ENCODE data around the gene GZMB.
"Not testable (repeated sequence)": the region's sequence is repeated elsewhere in the genome, so short reads cannot be mapped to it uniquely, and the experiment has no call there.

GZMB gene

GRCh38 chr14:24605435-24606190, 28.4 kb downstream of the GZMB start:
- H3K4me2 ChIP-seq (ENCODE audit: low read length) = no peak overlapping the region
- no peaks in the 10 kb centered on the region for H3K9me3 ChIP-seq (ENCODE audit: control insufficient read depth, low read length)
- TF ChIP-seq CTCF (IDR thresholded peaks at IDR 0.05) = peak; percentile 33
- no peak overlapping the region for H3K4me3 ChIP-seq (ENCODE audit: low read depth, low read length)
- no peaks in the 10 kb centered on the region for H3K27me3 ChIP-seq (ENCODE audit: control insufficient read depth, insufficient read depth, low read length)
- H3K4me1 ChIP-seq = no peaks in the 10 kb centered on the region
- no peak overlapping the region for H2AFZ ChIP-seq
- H3K9ac ChIP-seq = no peak overlapping the region
- H3K27ac ChIP-seq = no peak overlapping the region
- H3K36me3 ChIP-seq (ENCODE audit: control insufficient read depth, insufficient read depth, low read length) = no peaks in the 10 kb centered on the region
- no peaks in the 10 kb centered on the region for H3K79me2 ChIP-seq

GRCh38 chr14:24597403-24597802, 36.6 kb downstream of the GZMB start:
- Histone ChIP-seq H3K9ac (no peak overlapping the region), H3K36me3 (ENCODE audit: control insufficient read depth, insufficient read depth, low read length) (no peaks in the 10 kb centered on the region), H2AFZ (no peak overlapping the region), H3K27ac (no peak overlapping the region), H3K4me3 (ENCODE audit: low read depth, low read length) (no peak overlapping the region), H3K27me3 (ENCODE audit: control insufficient read depth, insufficient read depth, low read length) (no peaks in the 10 kb centered on the region), H3K4me1 (no peaks in the 10 kb centered on the region), H3K9me3 (ENCODE audit: control insufficient read depth, low read length) (no peaks in the 10 kb centered on the region), H3K79me2 (no peaks in the 10 kb centered on the region), H3K4me2 (ENCODE audit: low read length) (no peak overlapping the region)
- TF ChIP-seq CTCF (IDR thresholded peaks at IDR 0.05) = no peak

- Histone ChIP-seq H3K4me2 (ENCODE audit: low read length) (no peak overlapping the region), H3K36me3 (ENCODE audit: control insufficient read depth, insufficient read depth, low read length) (no peaks in the 10 kb centered on the region), H3K79me2 (no peaks in the 10 kb centered on the region), H3K9ac (no peak overlapping the region), H3K9me3 (ENCODE audit: control insufficient read depth, low read length) (no peaks in the 10 kb centered on the region), H3K27ac (no peak overlapping the region), H3K4me3 (ENCODE audit: low read depth, low read length) (no peak overlapping the region), H2AFZ (no peak overlapping the region), H3K4me1 (no peaks in the 10 kb centered on the region), H3K27me3 (ENCODE audit: control insufficient read depth, insufficient read depth, low read length) (no peaks in the 10 kb centered on the region)
- no peak for TF ChIP-seq CTCF (IDR thresholded peaks at IDR 0.05)
These were observed 38.7 kb downstream of the GZMB start for GRCh38 chr14:24595073-24595808.

GRCh38 chr14:24591004-24591403, 43.0 kb downstream of the GZMB start:
- H3K79me2 ChIP-seq; H3K36me3 ChIP-seq (ENCODE audit: control insufficient read depth, insufficient read depth, low read length); H3K27me3 ChIP-seq (ENCODE audit: control insufficient read depth, insufficient read depth, low read length); H2AFZ ChIP-seq; H3K4me2 ChIP-seq (ENCODE audit: low read length); H3K27ac ChIP-seq; H3K9ac ChIP-seq; H3K9me3 ChIP-seq (ENCODE audit: control insufficient read depth, low read length); H3K4me3 ChIP-seq (ENCODE audit: low read depth, low read length); H3K4me1 ChIP-seq: not testable (repeated sequence)

- not testable (repeated sequence) for H3K27me3 ChIP-seq (ENCODE audit: control insufficient read depth, insufficient read depth, low read length); H3K9ac ChIP-seq; H3K36me3 ChIP-seq (ENCODE audit: control insufficient read depth, insufficient read depth, low read length); H2AFZ ChIP-seq; H3K27ac ChIP-seq; H3K4me3 ChIP-seq (ENCODE audit: low read depth, low read length); H3K4me1 ChIP-seq; H3K79me2 ChIP-seq; H3K9me3 ChIP-seq (ENCODE audit: control insufficient read depth, low read length); H3K4me2 ChIP-seq (ENCODE audit: low read length)
These were observed 49.6 kb downstream of the GZMB start for GRCh38 chr14:24584402-24584801.
